NCI-H82 treated with DMSO at 0.1 percent for 48 hours (cell line): ENCODE results near the gene SLC35G6.
A peak's percentile ranks its signal among the peaks of the same experiment; 100 is the strongest.
"Not testable (repeated sequence)": the region's sequence is repeated elsewhere in the genome, so short reads cannot be mapped to it uniquely, and the experiment has no call there.

Source experiments
- DNase-seq: peaks from one replicate; lab custom pipeline; 2025; ENCODE audit not compliant: unreplicated experiment; lab: John Stamatoyannopoulos, UW

Gene SLC35G6

DNA sequence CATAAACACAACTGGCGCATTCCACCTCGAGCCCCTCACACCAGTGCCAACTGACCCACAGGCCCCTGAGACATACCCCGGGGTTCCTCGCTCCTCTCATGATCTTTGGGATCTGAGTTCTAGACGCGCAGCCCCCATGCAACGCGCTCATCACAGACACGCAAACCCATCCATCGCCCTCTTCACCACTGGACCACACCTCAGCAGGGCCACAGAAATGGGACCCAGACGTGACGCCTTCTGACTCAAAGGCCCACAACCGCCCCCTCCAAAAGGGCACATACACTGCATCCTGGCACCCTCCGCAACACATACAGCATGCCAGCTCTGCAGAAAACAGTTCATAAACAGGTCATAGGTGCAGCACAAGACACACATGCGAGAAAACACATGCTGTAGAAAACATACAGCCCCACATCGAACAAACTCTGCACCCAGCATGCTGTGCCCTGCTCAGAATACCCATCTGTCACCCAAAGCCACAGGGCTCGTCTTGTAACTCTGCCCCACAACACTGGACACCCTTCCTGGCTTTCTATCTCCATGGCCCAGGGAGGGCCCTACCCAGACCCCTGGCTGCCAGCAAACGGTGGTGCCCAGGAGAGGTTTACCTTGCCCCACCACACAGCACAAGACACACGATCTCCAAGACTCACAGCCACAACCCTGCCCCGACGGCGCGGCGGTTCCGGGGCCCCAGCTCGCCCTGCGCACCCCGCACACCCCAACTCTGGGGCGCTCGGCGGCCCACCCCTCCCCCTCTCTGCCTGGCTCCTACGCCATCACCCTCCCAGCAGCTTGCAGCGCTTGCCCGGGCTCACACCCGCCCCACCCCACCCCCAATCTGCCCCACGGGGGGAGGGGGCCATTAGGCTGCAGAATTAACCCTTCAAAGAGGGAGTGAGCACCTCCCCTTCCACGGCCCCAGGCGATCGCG is 2.7 kb upstream of the SLC35G6 start:
- no peak for DNase-seq

- DNase-seq, result no peak
Measured at GRCh38 chr17:7479213-7480088, 1.8 kb upstream of the SLC35G6 start, which contains the start of gene ZBTB4. Gene ZBTB4 (minus strand): TSS chr17:7479631. CDS start chr17:7466801, 12,830 bp downstream.

DNA sequence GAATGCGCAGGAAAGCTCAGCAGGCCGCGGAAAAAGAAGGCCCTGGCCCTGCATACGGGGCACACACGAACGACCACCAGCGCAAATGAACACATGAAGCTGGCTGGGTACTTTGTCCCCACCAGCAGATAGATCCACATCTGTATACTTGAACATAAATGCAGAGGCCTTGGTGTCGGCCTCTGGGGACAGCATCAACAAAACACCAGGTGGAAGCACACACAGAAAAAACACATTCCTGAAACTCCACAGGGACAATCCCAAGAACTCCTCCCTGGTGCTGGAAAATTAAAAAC is 1.2 kb upstream of the SLC35G6 start:
- no peak for DNase-seq

- not testable (repeated sequence) for DNase-seq
Measured at GRCh38 chr17:7481842-7482741, 846 bp downstream of the SLC35G6 start.

DNA sequence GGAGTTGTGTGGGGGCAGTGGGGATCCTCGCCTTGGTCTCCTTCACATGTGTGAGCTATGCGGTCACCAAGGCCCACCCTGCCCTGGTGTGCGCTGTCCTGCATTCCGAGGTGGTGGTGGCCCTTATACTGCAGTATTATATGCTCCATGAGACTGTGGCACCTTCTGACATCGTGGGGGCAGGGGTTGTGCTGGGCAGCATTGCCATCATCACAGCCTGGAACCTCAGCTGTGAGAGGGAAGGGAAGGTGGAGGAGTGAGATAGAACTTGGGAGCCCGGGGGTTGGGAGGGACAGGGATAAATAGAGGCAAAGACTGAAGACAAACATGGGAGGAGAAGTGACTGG is 1.5 kb downstream of the SLC35G6 start:
- not testable (repeated sequence) for DNase-seq

DNA sequence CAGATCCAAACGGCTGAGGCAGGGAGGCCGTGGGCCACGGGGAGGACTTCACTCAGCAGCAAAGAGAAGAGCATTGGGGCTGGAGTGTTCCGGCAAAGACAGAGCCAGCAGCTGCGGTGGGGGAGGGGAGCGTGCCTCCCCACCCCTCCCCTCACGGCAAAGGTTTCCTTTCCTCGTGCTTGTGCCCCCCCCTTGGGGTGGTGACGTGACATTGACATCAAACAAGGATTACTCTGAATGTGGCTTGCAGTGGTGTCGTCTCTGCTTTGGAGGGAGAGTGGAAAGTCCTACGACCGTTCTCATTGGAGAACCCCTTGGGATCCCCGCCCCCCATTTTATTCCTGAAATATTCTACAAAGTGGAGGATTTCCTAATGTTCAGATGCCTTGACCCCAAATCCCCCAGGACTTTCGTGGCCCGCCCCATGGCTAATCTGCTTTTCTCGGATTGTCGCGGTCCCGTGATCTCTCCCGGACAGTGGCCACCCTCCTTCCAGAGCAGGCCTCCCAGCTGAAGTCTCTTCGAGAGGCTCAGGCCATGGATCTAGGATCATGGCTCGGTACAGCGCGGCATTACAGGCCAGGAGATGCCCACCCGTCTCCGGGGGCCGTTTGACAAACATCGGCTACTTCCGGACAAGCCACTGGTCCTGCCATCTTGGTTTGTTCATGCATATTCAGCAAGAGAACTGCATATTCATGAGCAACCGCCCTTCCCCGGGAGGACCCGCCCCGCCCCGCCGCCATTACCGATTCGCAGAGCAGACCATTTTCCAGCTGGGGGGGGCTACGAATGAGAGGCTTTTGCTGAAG is 2.2 kb downstream of the SLC35G6 start:
- DNase-seq, result peak; percentile 98

- DNase-seq, result peak; percentile 98
Measured at GRCh38 chr17:7484067-7484918, 3.0 kb downstream of the SLC35G6 start, which contains the start of gene POLR2A. Gene POLR2A (plus strand): TSS chr17:7484366.

GRCh38 chr17:7484919-7485377 is 3.7 kb downstream of the SLC35G6 start:
- no peak for DNase-seq

DNA sequence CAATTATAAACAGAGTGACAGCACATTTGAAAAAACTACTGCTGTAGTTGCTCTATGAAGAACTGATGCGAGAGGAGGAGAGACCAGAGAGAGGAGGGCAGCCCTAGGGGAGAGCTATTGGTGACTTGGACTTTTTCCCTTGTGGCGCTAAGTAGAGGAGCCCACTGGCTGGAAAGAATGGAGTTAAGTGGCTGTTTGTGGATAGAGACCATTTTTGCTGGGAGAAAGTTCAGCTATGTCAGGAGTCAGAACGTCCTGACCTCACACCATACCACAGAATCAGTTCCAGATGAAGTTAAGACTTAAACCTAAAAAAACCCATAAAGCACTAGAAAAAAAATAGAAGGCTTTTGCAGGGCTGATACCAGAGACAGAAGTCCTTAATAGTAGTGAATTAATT is 4.9 kb downstream of the SLC35G6 start:
- no peak for DNase-seq

DNA sequence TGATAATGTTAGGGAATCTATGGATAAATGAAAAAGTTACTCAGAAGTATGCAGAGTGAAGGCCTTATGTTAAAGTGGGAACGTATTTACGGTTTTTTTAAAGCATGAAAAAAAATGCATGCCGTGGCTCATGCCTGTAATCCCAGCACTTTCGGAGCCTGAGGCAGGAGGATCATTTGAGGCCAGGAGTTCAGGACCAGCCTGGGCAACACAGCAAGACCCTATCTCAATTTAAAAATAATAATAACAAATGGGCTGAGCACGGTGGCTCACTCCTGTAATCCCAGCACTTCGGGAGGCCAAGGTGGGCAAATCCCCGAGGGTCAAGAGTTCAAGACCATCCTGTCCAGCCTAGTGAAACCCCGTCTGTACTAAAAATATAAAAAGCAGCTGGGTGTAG is 8.9 kb downstream of the SLC35G6 start:
- DNase-seq, result no peak

GRCh38 chr17:7491583-7491982 is 10.3 kb downstream of the SLC35G6 start:
- DNase-seq, result peak; percentile 92

- DNase-seq, result no peak
Measured at GRCh38 chr17:7493941-7494340, 12.7 kb downstream of the SLC35G6 start.

DNA sequence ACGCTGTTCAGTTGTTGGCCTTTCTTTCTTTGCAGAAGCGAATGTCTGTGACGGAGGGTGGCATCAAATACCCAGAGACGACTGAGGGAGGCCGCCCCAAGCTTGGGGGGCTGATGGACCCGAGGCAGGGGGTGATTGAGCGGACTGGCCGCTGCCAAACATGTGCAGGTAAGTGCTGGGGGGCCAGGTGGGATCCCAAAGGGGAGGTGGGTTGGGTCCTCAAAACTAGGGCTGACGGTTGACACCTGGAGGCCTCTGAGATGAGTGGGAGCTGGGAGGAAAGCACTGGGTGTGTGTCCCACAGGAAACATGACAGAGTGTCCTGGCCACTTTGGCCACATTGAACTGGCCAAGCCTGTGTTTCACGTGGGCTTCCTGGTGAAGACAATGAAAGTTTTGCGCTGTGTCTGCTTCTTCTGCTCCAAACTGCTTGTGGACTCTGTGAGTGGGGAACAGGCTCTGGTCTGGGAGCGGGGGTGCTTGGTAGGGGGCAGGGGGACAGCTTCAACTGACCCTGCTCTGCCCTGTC is 14.7 kb downstream of the SLC35G6 start:
- DNase-seq, result no peak

- no peak for DNase-seq
Measured at GRCh38 chr17:7496470-7497183, 15.4 kb downstream of the SLC35G6 start.

DNA sequence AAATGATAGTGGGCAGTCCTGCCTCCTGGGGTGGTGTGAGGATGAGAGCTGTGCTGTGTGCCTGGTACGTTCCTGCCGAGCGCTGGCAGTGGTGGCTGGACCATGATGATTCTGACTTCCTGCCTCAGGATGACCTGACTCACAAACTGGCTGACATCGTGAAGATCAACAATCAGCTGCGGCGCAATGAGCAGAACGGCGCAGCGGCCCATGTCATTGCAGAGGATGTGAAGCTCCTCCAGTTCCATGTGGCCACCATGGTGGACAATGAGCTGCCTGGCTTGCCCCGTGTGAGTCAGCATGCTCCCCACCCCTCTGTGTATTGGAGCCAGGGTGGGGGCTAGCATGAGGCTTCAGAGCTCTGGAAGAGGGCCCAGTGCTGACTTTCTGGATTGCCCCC is 16.0 kb downstream of the SLC35G6 start:
- DNase-seq, result no peak

DNA sequence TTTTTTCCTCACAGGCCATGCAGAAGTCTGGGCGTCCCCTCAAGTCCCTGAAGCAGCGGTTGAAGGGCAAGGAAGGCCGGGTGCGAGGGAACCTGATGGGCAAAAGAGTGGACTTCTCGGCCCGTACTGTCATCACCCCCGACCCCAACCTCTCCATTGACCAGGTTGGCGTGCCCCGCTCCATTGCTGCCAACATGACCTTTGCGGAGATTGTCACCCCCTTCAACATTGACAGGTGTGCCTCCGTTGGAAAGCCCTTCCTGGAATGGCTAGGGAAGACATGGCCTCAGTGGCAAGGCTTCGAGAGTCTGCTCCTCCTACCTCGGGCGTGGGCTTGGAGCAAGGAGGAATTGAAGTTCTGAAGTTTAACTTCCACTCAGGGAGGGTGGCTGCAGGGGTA is 16.4 kb downstream of the SLC35G6 start:
- DNase-seq, result no peak

DNA sequence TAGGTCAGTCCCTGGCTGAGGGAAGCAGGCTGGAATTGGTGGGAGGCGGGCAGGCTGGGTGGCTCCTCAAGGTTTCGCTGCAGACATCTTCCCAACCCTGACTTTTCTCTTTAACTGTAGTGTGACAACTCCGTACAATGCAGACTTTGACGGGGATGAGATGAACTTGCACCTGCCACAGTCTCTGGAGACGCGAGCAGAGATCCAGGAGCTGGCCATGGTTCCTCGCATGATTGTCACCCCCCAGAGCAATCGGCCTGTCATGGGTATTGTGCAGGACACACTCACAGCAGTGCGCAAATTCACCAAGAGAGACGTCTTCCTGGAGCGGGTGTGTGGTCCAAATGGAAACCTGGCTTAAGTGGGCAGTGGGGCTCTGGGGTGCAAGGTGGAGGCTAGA is 17.9 kb downstream of the SLC35G6 start:
- DNase-seq, result no peak

GRCh38 chr17:7501729-7502128 is 20.5 kb downstream of the SLC35G6 start:
- no peak for DNase-seq
